Suprapubic skin (tissue), 4 donors: ENCODE measurements around the gene ADGRD1.

Source experiments
- CTCF ChIP-seq, 2 donors: fragments of 200-600 bp in 1 of 2; fragments of 450-650 bp in 1 of 2; sonication (generic) in 1 of 2; IDR thresholded peaks; one replicate each; pipeline ENCODE4 v1.5.1; 2016 to 2019; ENCODE audit warnings: antibody characterized with exemption in 2 of 2, mild to moderate bottlenecking in 1 of 2, moderate library complexity in 1 of 2
- EP300 ChIP-seq: sonication (generic); formaldehyde crosslinking; IDR thresholded peaks from one replicate; pipeline ENCODE4 v1.6.1; 2017; ENCODE audit warnings: antibody characterized with exemption
- POLR2AphosphoS5 ChIP-seq, 3 donors: sonication (generic); formaldehyde crosslinking; IDR thresholded peaks; one replicate each; pipeline ENCODE4 v1.6.1; 2017; ENCODE audit warnings: antibody characterized with exemption in 3 of 3

GRCh38 chr12:131038961-131039950 is 85.5 kb downstream of the ADGRD1 start:
- no peak for TF ChIP-seq CTCF (IDR thresholded peaks at IDR 0.05)
- TF ChIP-seq POLR2AphosphoS5 (IDR thresholded peaks at IDR 0.05): no peak
- no peak for TF ChIP-seq EP300
